Pulmonary artery endothelial cell (primary cell): ENCODE measurements around the gene RGS10. TPM values are rescaled to one million over a fixed set of nuclear protein-coding genes. Genes with fewer than 3 reads are reported as not detected.

ENCODE experiments used
- DNase-seq: peaks from one replicate; pipeline ENCODE4 v3.0.0-alpha.2; 2011; ENCODE audit warnings: low read depth, low spot score
- total RNA-seq: library from RNA; depleted of rRNA; stranded (reverse); fragments of >200 nt; gene quantifications from 2 replicates; pipeline ENCODE4 v1.2.3, GENCODE V29; 2014

The RGS10 gene
- total RNA-seq, 1 donor from 2014 or later: 29.6 TPM

- no peak for DNase-seq
These were observed 43.4 kb downstream of the RGS10 start for GRCh38 chr10:119498889-119499676.

GRCh38 chr10:119497243-119497642 lies 45.3 kb downstream of the RGS10 start:
- DNase-seq: no peak

GRCh38 chr10:119496273-119496672 lies 46.2 kb downstream of the RGS10 start:
- no peak for DNase-seq

- no peak for DNase-seq
These were observed 47.0 kb downstream of the RGS10 start for GRCh38 chr10:119495545-119495944.

- no peak for DNase-seq
These were observed 47.5 kb downstream of the RGS10 start for GRCh38 chr10:119495021-119495505.

- DNase-seq: no peak
These were observed 48.1 kb downstream of the RGS10 start for GRCh38 chr10:119494236-119495020.

- no peak for DNase-seq
These were observed 49.4 kb downstream of the RGS10 start for GRCh38 chr10:119493155-119493554.

- no peak for DNase-seq
These were observed 50.4 kb downstream of the RGS10 start for GRCh38 chr10:119491966-119492757.

- no peak for DNase-seq
These were observed 52.6 kb downstream of the RGS10 start for GRCh38 chr10:119489991-119490326.

- DNase-seq: no peak
These were observed 53.8 kb downstream of the RGS10 start for GRCh38 chr10:119488675-119489074.

GRCh38 chr10:119483839-119484238 lies 58.7 kb downstream of the RGS10 start:
- DNase-seq: no peak

- DNase-seq: no peak
These were observed 59.5 kb downstream of the RGS10 start for GRCh38 chr10:119483001-119483400.

- DNase-seq: no peak
These were observed 60.6 kb downstream of the RGS10 start for GRCh38 chr10:119481781-119482426.

- peak; percentile 5 for DNase-seq
These were observed 61.9 kb downstream of the RGS10 start for GRCh38 chr10:119480667-119481066.

- DNase-seq: no peak
These were observed 63.0 kb downstream of the RGS10 start for GRCh38 chr10:119479532-119479931.

GRCh38 chr10:119478811-119479341 lies 63.6 kb downstream of the RGS10 start:
- no peak for DNase-seq

- no peak for DNase-seq
These were observed 64.3 kb downstream of the RGS10 start for GRCh38 chr10:119478111-119478802.

- DNase-seq: no peak
These were observed 65.1 kb downstream of the RGS10 start for GRCh38 chr10:119477444-119477843.

- no peak for DNase-seq
These were observed 67.9 kb downstream of the RGS10 start for GRCh38 chr10:119474606-119475005.

- no peak for DNase-seq
These were observed 68.7 kb downstream of the RGS10 start for GRCh38 chr10:119473771-119474170.
